ENCODE data around the gene WDR83.
"Not testable (repeated sequence)": the region's sequence is repeated elsewhere in the genome, so short reads cannot be mapped to it uniquely, and the experiment has no call there.

WDR83 gene

GRCh38 chr19:12656899-12657571 is 9.6 kb upstream of the WDR83 start:
- peak in 1 of 2 donors; percentile 16 for DNase-seq (ENCODE audit: low read depth in 2 of 2)

GRCh38 chr19:12657966-12658365 is 8.6 kb upstream of the WDR83 start:
- DNase-seq (ENCODE audit: low read depth in 2 of 2) = no peak

- no peak for DNase-seq (ENCODE audit: low read depth in 2 of 2)
Observed at GRCh38 chr19:12660980-12661379, 5.6 kb upstream of the WDR83 start.

GRCh38 chr19:12664406-12665280 is 2.0 kb upstream of the WDR83 start:
- no peak for DNase-seq (ENCODE audit: low read depth in 2 of 2)

- peak; percentile 25 to 30 for DNase-seq (ENCODE audit: low read depth in 2 of 2)
Observed at GRCh38 chr19:12665281-12665573, 1.4 kb upstream of the WDR83 start.

- DNase-seq (ENCODE audit: low read depth in 2 of 2) = no peak
Observed at GRCh38 chr19:12665671-12666264, 839 bp upstream of the WDR83 start.

GRCh38 chr19:12667731-12668302 is 1.2 kb downstream of the WDR83 start:
- DNase-seq (ENCODE audit: low read depth in 2 of 2) = no peak

- DNase-seq (ENCODE audit: low read depth in 2 of 2) = no peak
Observed at GRCh38 chr19:12668346-12668745, 1.7 kb downstream of the WDR83 start.

GRCh38 chr19:12668932-12669269 is 2.3 kb downstream of the WDR83 start:
- DNase-seq (ENCODE audit: low read depth in 2 of 2) = peak; percentile 51 to 59

- peak; percentile 63 to 70 for DNase-seq (ENCODE audit: low read depth in 2 of 2)
Observed at GRCh38 chr19:12669270-12670158, 2.9 kb downstream of the WDR83 start.

- DNase-seq (ENCODE audit: low read depth in 2 of 2) = no peak
Observed at GRCh38 chr19:12670159-12670928, 3.7 kb downstream of the WDR83 start.

- DNase-seq (ENCODE audit: low read depth in 2 of 2) = no peak
Observed at GRCh38 chr19:12672744-12673143, 6.1 kb downstream of the WDR83 start.

GRCh38 chr19:12675399-12675798 is 8.8 kb downstream of the WDR83 start:
- DNase-seq (ENCODE audit: low read depth in 2 of 2) = no peak

GRCh38 chr19:12675940-12676339 is 9.3 kb downstream of the WDR83 start:
- no peak for DNase-seq (ENCODE audit: low read depth in 2 of 2)

GRCh38 chr19:12676384-12676792 is 9.8 kb downstream of the WDR83 start:
- peak; percentile 84 to 85 for DNase-seq (ENCODE audit: low read depth in 2 of 2)

GRCh38 chr19:12676928-12677327 is 10.3 kb downstream of the WDR83 start:
- no peak for DNase-seq (ENCODE audit: low read depth in 2 of 2)

- DNase-seq (ENCODE audit: low read depth in 2 of 2) = not testable (repeated sequence)
Observed at GRCh38 chr19:12678039-12678438, 11.4 kb downstream of the WDR83 start.

GRCh38 chr19:12680034-12680433 is 13.4 kb downstream of the WDR83 start:
- no peak for DNase-seq (ENCODE audit: low read depth in 2 of 2)

GRCh38 chr19:12681074-12681987 is 14.7 kb downstream of the WDR83 start, which contains the start of gene DHPS:
Gene DHPS (minus strand): TSS chr19:12681880. CDS start chr19:12681766, 114 bp downstream.
- peak; percentile 79 to 81 for DNase-seq (ENCODE audit: low read depth in 2 of 2)

GRCh38 chr19:12685831-12686230 is 19.2 kb downstream of the WDR83 start:
- DNase-seq (ENCODE audit: low read depth in 2 of 2) = no peak

Data from stimulated activated CD4-positive, alpha-beta T cell treated with anti-CD3 and anti-CD28 coated beads, Interleukin-1b, Interleukin-23, amount 100 ng/mL, for 4 hours (primary cell).